ENCODE results near the gene PYGM.

PYGM gene

DNA sequence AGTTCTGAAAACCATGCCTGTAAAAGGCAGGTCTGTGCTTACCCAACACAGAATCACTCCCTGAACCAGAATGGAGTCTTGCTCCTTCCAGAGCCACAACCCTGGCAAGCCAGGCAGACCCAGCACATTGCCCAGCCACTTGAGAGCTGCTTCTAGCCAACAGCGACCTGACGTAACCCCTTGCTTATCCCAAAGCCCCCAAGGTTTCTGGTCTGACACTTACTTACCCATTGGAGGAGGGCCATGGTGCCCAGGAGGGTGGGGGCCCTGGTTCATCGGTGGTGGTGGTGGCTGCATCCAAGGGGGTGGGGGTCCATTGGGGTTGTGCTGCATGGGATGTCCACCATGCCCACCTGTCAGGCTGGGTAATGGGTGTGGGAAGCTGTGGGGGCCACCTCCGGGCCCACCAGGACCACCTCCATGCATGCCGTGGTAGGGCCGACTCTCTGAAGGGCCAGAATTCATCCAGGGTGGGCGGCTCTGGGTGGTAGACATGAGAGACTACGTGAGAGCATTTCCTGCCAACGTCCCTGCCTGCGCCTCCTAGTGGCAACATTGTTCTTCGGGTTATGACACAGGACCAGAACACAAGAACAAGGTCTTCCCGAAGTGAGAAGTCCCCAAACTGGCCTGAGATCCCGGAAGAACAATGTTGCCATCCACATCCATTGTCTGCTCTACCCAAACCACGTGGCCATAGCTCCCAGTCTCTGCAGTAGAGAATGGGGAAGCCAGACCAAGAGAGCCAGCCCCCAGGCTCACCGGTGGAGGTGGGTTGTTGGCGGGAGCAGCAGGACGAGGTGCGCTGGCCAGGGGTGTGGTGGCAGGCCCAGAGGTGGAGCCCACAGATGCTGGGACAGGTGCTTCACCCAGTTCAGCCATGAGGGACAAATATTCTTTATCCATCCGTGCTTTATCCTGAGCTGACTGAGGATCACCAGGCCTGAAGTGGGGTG, 7.8 kb upstream of the PYGM start:
- DNase-seq (ENCODE audit: low read depth in 2 of 2): peak; percentile 80 to 87

DNA sequence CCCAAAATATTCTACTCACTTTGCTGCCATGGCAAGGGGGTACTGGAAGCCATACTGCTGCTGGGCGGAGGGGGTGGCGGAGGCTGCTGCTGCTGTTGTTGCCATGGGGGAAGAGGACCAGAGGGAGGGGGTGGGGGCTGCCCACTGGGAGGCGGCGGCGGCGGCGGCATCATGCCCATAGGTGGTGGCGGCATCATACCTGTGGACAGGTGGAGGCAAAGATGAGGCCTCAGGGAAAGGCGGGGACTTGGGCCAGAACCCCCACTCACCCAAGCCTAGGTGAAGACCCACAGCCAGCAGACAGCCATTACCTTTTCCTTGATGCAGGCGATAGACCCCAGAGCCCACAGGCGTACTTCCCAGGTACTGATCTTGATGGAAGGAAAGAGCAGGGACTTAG, 7.1 kb upstream of the PYGM start:
- no peak for DNase-seq (ENCODE audit: low read depth in 2 of 2)

DNA sequence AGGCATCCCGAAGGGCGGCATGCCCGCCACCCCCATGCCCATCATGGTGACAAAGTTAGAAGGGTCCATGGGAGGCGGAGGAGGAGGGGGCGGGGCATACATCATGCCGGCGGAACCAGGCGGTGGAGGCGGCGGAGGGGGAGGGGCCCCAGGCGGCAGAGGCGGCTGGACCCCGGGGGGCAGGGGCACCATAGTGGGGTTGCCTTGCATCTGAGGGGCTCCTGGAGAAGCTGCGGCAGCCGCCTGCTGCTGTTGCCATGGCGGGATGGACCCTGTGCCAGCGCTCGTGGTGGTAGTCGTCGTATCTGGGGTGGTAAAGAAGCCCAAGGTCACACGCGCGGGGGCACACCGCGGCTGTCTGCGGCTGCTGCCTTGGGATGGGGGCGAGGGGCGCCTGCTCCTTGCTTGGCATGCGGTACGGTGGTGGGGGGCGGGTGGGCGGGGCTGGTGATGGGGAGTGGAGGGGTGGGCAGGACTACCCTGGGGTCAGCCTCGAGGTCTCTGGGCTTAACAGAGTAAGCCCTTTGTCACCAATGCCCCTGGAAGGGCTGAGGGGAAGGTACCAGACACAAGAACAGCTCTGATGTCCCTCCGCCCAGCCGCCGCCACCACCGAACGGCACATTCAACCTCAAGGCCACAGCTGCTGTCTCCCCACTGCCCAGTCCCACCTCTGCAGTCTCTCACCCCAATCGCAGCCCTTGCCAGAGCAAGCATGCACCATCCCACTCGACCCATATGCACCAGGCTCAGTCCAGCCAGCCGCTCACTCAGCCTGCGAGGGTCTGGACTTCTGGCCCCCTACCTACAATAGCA, 6.3 kb upstream of the PYGM start:
- no peak for DNase-seq (ENCODE audit: low read depth in 2 of 2)

DNA sequence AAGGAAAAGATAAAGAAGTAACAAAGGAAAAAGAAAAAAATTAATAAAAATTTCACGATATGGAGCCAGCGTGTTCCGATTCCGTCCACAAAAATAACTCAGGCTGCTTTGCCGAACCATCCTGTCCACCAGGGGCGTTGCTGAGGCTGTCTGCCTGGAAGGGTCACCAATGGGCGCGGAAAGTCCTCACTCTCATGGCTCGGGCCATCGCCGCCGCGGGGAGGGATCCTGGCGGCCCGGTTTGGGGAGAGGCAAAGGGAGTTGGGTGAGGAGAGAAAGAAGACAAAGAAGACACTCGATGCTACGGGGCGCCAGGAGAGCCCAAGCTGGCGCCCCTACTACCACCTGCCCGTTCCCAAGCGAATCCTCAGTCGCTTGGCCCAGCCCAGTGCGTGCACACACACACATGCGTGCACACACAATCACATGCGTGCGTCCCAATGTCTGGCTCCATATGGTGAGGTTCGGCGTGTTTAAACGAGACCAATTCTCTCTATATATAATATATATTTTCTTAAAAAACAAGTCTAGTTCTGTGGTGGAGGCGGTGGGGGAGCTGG, 5.6 kb upstream of the PYGM start:
- DNase-seq (ENCODE audit: low read depth in 2 of 2): no peak

DNA sequence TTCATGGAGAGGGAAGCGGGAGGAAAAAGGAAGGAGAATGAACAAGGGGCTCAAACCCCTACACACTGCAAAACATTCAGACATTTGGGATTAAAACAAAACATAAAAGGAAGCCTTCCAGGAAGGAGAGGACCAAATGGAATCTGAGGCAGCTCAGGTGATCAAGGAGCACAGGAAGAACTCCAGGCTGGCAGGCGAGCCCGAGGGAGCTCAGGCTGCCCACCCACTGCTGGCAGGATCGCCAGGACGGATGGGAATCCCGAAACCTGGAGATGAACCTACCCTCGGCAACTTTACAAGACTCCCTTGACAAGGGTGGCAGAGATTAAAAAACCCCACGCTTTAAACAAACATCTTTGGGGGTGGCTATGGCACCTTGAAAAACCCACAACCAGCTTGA, 5.0 kb upstream of the PYGM start:
- no peak for DNase-seq (ENCODE audit: low read depth in 2 of 2)

DNA sequence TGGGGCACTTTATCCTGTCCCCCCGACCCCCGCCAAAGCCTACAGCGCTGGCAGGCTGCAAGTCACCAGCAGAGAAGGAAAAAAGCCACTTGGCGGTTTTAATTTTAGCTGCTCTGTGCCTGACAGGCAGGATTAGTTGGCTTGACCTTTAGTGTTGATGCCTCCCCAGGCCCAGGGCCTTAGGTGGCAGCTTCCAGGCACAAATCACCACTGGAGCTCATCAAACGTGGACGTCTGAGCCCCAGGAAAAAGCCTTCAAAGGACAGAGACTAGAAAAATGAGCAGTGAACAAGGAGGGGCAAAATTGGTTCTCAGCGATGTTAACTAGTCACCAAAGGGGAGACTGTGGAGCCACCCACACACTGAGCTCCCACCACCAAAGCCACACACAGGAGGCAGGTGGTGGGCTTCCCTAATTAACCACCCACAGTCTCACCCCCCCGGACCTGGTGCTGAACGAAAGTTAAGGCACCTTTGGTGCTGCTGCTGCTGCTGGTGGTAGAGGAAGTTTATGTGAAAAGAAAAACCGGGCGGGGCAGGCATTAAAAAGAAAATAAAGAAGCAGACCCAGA, 4.4 kb upstream of the PYGM start:
- no peak for DNase-seq (ENCODE audit: low read depth in 2 of 2)

DNA sequence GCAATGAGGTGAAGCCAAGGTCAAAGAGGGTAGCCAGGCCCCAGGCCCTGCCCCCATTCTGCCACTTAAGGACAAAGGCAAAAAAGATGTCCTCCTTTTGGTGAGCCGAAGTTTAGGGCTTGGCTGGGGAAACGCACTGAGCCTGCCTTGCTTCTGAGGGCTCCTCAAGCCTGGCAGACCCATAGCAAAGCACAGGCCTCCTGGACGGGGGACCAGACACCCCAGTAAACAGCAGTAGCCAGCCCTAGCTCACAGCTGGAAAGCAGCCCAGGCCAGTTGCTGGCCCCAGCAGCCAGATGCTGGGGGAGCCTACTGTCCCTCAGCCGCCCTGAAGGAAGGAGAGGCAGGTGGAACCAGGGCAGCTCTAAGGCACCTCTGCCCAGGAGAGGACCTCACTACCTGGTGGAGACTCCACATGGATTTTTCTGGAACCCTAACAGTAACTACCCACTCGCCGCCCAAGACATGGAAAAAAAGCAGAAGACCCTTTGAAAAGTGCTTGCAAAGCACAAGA, 3.8 kb upstream of the PYGM start:
- DNase-seq (ENCODE audit: low read depth in 2 of 2): no peak

DNA sequence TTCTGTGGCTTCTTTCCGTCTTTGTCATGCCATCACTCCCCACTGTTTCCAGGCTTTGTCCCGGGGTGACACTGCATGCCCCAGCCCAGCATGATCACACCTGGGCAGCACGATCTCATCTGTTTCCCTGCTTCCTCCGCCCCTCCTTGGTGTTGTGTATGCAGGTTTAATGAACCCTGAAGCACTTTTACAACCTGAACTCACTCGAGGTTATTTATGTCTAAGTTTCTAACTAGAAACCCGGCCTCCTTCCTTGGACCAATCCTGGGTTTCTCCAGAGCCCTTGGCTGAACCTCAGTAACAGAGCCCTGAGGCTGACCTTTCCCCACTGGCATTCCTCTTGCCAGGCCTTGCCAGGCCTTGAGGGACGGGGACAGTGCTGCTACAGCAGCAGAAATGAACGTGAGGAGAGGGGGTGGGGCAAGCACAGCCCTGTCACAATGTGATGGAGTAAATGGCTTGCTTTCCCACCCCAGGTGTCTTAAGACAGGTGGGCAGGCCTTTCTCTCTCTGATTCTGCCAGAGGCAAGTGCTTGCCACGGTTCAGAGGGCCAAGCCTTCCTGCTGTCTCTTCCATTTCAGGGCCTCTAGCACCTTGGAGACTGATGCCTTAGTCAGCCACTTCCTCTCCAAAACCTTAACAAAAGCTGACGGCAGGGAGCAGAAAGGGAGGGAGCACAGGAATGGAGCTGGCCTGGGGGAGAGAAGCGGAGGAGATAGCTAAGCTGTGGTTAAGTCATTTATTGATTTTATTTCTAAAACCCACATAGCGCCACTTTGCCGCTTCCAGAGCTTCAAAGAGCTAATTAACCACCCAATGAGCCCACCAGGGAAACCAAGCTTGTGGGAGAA, 3.1 kb upstream of the PYGM start:
- no peak for DNase-seq (ENCODE audit: low read depth in 2 of 2)

DNA sequence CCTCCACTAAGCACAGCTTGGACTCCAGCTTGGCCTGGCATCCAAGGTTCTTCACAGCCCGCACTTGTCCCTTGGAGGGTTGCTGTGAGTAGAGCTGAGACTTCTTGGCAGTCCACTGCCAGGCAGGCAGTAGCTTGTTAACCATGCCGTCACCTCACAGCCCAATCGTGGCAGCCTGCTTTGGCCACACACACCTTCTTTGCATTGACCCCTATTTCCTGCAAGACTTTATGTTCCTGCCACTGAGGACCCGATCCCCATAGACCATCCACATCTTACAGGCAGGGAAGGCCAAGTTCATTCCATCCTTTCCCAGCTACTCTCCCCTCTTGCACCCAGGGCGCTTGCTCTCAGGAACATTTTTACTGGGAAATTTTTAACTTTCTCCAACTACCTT, 2.5 kb upstream of the PYGM start:
- DNase-seq (ENCODE audit: low read depth in 2 of 2): no peak

DNA sequence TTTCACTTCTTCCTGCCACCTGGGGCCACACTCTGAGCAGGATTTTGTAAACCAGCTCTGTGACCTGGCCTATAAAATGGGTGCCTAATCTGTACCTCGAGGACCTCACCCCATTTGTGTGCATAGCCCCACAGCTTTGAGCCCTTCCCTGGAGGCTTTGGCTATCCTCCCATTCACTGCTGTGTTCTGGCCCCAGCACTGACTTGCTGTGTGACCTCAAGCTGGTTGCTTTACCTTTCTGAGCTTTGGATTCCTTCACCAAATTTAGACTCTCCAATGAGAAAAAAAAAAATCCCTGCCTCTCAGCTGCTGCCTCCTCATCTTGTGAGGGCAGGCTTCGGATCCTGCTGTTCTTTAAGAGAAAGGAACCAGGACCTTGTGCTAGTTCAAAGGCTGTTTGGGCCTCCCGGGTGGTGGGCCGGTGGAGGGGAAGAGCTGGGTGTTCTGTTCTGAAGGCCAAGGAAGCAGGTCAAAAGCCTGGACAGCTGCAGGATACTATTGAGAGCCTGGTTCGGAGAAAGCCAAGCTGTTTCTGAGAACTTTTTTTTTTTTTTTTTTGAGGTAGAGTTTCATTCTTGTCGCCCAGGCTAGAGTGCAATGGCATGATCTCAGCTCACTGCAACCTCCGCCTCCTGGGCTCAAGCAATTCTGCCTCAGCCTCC, 1.1 kb upstream of the PYGM start:
- DNase-seq (ENCODE audit: low read depth in 2 of 2): no peak

DNA sequence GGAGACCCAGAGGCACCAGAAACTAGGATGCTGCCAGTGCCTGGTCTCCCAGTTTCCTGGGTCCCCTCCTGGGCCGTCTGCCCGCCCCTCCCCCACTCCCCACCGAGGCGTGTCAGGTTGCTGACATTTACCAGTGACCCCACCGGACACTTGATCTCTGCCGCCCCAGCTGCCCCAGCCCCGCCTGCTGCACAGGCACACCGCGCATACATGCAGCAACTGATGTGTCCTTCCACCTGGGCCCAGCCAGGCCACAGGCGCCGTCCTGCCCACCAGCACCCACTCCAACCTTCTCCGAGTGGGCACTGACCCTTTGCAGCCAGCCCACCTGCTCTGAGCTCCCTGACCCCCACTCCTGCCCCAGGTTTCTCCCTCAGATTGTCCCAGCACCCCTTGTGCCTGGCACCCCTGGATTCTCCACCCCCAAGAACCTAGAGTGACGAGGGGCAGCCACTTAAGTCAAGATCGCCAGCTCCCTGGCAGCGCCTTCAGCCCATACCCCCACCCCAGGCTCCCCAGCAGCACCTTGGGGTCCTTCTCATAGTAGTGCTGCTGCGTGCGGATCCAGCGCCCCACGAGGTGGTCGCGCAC, 548 bp downstream of the PYGM start:
- no peak for DNase-seq (ENCODE audit: low read depth in 2 of 2)

DNA sequence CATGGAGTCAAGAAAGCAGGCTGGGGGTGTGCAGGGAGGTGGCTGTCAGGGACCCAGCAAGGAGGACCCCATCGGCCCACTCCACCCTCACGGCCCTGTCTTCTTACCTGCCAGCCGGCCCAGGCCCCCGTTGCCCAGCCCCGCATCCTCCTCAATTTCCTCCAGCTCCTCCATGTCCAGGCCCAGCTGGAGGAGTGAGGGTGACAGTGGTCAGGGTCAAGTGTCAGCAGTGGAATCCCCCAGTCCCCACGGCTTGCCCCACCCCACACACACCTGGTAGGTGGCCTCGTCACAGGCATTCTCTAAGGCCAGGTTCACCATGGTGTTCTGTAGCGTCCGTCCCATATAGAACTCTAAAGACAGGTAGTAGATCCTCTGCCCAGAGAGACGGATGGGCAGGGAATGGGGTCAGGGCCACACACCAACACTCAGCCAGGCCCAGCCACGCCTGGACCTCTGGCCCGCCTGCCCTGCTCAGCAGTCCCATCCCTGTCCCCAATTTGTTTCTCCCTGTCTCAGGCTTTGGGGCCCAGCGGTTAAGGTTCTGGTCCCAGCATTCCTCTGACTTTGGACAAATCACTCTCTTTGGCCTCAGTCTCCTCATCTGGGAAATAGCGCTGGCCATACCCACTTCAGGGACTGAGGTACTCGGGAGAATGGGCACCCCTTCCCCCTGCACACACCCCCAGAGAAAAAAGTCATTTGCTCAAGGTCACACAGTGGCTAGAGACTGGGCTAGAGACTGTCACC, 1.3 kb downstream of the PYGM start:
- no peak for DNase-seq (ENCODE audit: low read depth in 2 of 2)

DNA sequence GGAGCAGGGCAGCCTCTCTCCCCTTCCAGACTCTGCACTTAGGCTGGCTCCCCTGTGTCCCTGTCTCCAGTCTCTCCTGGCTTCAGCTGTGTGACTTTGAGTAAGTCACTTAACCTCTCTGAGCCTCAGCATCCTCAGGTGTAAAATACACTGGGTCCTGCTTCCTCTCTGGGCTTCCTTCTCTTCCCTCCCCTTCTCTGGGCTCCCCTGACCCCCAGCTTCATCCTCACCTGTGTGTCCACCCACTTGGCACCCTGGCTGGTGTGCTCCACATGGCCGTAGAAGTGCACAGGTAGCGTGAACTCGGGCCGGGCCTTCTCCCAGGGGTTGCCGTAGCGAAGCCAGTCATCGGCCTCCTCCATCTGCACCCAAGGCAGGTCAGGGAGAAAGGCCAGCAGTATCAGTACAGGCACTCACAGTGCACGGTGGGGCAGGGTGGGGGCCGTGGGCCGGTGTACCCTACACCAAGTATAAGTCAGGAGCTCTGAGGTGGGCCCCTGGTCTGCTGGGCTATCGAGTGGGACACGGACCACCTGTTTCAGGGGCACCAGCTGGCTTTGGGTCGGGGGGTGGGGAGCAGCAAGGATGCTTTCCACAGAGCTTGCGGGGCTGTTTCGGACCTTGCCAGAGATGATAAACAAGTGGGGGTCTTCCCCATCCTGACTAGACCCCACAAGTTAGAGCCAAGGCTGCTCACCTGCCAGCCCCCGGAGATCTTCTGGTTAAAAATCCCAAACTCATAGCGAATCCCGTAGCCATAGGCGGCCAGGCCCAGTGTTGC, 2.0 kb downstream of the PYGM start:
- no peak for DNase-seq (ENCODE audit: low read depth in 2 of 2)

DNA sequence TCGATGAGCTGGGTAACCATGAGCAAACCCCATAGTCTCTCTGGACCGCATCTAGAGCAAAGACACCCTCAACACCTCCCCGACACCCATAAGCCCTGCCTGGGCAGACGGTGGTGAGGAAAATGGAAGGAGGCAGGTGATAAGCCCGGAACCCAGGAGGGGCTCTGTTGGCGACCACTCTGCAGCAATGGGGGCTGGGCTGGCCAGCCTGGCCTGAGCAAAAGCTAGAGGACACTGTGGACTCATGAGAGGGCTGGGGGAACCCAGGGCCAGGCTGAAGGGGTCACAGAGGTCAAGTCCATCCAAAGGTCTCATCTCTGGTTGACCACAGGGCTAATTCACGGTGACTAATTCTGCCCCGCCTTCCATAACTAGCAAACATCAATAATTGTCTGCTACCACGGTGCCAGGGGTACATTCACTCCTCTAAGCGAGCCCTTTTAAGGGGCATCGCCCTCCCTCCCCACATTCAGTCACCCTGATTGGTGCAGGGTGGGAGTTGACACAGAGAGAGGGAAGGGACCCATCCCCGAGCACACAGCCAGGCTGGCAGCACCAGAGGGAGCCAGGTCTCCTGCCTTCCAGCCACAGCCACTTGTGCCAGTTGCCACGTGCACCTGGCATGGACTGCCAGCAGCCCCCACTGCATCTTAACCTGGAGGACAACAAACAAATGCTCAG, 4.0 kb downstream of the PYGM start:
- DNase-seq (ENCODE audit: low read depth in 2 of 2): no peak

DNA sequence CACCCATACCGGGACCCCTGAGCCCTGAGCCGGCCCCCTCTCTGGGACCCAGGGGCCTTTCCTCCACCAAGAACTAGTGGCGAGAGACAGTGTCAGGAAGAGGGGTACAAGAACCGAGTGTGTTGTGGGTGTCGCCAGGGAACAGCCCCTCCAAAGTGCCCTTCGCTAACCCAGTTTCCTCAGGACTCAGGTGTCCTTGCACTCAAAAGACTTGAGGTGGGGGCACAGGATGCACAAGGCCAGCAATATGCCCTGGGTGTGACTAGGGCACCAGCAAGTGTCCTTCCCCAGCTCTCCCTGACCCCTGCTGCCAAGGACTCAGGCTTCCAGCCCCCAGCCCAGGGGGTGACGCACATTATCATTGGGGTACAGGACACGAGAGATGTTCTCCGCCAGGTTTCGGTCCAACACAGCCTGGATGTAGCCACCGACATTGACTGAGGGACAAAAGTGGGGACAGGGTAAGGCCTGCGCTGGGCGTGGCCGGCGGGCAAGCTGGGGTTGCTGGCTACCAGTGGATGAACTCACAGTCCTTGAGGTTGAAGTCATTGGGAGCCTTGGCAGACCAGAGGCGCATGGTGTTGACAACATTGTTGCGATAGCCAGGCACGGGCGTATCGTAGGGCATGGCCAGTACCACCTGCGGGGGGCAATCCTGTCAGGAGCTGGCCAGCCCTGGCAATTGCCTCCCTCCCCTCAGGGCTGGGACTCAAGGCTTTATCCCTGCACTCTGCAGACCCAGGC, 4.7 kb downstream of the PYGM start:
- no peak for DNase-seq (ENCODE audit: low read depth in 2 of 2)

DNA sequence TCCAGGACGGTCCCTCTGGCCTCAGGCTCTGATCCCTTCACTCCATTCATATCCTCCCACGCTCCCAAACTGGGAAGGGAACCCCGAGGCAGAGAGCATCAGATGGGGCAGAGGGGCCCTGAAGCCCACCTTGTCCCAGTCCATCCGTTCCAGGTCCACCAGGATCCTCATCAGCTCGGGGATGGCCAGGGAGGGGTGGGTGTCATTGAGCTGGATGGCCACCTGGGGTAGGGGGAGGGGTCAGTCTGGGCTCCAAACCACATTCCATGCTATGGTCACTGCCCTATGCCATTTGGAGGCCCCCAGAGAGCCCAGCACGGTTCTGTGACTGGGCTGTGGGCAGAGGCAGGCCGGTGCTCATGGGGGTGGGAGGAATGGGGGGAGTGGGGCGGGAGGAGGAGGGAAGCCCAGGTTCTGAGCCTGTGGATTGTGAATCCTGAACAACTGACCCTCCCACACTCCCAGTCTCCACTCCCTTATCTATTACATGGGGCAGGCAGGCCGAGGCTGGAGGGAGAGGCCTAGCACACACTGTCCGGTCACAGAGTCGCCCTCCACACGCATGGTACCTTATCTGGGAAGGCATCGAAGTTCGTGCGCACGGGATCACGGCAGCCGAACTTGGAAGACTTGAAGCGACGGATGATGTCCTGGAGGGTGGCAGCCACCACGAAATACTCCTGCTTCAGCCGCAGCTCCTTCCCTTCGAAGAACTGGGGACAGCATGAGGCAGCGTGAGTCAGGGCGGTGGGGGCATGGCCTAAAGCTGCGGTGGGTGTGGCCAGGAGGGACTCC, 5.5 kb downstream of the PYGM start:
- DNase-seq (ENCODE audit: low read depth in 2 of 2): no peak
